SK-N-SH (cell line): ENCODE results near the gene AIF1L.

Experiments used
- RAD21 ChIP-seq: IDR thresholded peaks from 2 replicates; pipeline ENCODE4 v1.6.1; 2012; ENCODE audit warnings: mild to moderate bottlenecking, low read length
- YY1 ChIP-seq: IDR thresholded peaks from 2 replicates; pipeline ENCODE4 v1.4.0; 2012; ENCODE audit warnings: low read depth, mild to moderate bottlenecking
- ZBTB33 ChIP-seq: IDR thresholded peaks from 2 replicates; pipeline ENCODE4 v1.4.0; 2012; ENCODE audit warnings: low read depth, borderline replicate concordance
- TF ChIP-seq, protein P1 (sequence below): fragments of 200-600 bp; sonication (generic); IDR thresholded peaks from 2 replicates; pipeline ENCODE4 v1.6.1; 2017; ENCODE audit warnings: antibody characterized with exemption, mild to moderate bottlenecking, moderate library complexity
- TF ChIP-seq, protein P2 (sequence below): fragments of 150-350 bp; IDR thresholded peaks from 2 replicates; pipeline ENCODE4 v1.6.1; 2017; ENCODE audit warnings: antibody characterized with exemption, low read length, low read depth, borderline replicate concordance
- TF ChIP-seq, protein P3 (sequence below): IDR thresholded peaks from 2 replicates; pipeline ENCODE4; 2012

DNA sequence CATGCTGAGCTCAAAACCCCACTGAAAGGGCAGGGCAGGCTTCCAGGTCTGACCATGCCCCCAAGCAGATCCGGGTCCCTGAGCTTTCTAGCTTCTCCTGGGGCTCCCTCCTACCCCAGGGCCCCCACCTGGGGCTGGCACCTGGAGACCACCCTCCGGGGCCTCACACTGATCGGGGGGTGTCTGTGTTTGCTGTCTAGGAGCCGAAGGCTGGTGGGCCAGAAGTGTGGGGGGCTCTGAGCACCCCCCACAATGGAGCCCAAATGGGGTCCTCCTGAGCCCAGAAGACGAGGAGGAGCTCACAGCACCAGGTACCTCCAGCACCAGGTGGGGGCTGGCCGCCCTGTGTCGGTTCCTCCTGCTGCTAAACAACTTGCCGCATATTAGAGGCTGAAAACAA is 47.5 kb upstream of the AIF1L start:
- TF ChIP-seq, protein P1, sequence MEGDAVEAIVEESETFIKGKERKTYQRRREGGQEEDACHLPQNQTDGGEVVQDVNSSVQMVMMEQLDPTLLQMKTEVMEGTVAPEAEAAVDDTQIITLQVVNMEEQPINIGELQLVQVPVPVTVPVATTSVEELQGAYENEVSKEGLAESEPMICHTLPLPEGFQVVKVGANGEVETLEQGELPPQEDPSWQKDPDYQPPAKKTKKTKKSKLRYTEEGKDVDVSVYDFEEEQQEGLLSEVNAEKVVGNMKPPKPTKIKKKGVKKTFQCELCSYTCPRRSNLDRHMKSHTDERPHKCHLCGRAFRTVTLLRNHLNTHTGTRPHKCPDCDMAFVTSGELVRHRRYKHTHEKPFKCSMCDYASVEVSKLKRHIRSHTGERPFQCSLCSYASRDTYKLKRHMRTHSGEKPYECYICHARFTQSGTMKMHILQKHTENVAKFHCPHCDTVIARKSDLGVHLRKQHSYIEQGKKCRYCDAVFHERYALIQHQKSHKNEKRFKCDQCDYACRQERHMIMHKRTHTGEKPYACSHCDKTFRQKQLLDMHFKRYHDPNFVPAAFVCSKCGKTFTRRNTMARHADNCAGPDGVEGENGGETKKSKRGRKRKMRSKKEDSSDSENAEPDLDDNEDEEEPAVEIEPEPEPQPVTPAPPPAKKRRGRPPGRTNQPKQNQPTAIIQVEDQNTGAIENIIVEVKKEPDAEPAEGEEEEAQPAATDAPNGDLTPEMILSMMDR, result no peak
- TF ChIP-seq ZBTB33 (no peak), YY1 (no peak), RAD21 (no peak)
- TF ChIP-seq, protein P2, sequence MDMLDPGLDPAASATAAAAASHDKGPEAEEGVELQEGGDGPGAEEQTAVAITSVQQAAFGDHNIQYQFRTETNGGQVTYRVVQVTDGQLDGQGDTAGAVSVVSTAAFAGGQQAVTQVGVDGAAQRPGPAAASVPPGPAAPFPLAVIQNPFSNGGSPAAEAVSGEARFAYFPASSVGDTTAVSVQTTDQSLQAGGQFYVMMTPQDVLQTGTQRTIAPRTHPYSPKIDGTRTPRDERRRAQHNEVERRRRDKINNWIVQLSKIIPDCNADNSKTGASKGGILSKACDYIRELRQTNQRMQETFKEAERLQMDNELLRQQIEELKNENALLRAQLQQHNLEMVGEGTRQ, result no peak
- TF ChIP-seq, protein P3, sequence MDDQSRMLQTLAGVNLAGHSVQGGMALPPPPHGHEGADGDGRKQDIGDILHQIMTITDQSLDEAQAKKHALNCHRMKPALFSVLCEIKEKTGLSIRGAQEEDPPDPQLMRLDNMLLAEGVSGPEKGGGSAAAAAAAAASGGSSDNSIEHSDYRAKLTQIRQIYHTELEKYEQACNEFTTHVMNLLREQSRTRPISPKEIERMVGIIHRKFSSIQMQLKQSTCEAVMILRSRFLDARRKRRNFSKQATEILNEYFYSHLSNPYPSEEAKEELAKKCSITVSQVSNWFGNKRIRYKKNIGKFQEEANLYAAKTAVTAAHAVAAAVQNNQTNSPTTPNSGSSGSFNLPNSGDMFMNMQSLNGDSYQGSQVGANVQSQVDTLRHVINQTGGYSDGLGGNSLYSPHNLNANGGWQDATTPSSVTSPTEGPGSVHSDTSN, result no peak
